ENCODE measurements around the gene GTF2B. TPM values are rescaled to one million over a fixed set of nuclear protein-coding genes. Genes with fewer than 3 reads are reported as not detected.
"Not testable (repeated sequence)": the region's sequence is repeated elsewhere in the genome, so short reads cannot be mapped to it uniquely, and the experiment has no call there.

Gene GTF2B
- total RNA-seq, 1 donor from 2014 or later, result 32.2 TPM

- peaks cover 36% of the 10 kb centered on the region for H3K36me3 Mint-ChIP-seq (ENCODE audit: low read depth)
- no peak for ATAC-seq (ENCODE audit: low read depth)
- intact Hi-C loops (cut with micrococcal nuclease), result loop anchor here (1.0 to 5.0 kb wide), 4 partner anchors 221 to 1744 kb away; no protein-coding TSS in a partner anchor
Observed at GRCh38 chr1:88876573-88877365, 14.6 kb downstream of the GTF2B start.

GRCh38 chr1:88875595-88875994, 15.8 kb downstream of the GTF2B start:
- CTCF ChIA-PET, result interaction anchor here (0.8 to 4.8 kb wide), 3 partner anchors 9 to 220 kb away, joined by 3 to 62 read pairs (median 10); no protein-coding TSS in a partner anchor
- Mint-ChIP-seq H3K36me3 (ENCODE audit: low read depth) (peaks cover 36% of the 10 kb centered on the region), H3K27ac (no peak overlapping the region), H3K4me3 (no peak overlapping the region), H3K4me1 (peaks cover 24% of the 10 kb centered on the region), H3K9me3 (no peaks in the 10 kb centered on the region), H3K27me3 (no peaks in the 10 kb centered on the region)
- POLR2A ChIA-PET, result interaction anchor here (2.2 kb wide), 1 partner anchor 16 kb away, joined by 7 read pairs; the partner anchor contains the start of gene GTF2B
- DNase-seq (no peak), ATAC-seq (ENCODE audit: low read depth) (no peak)
- TF ChIP-seq, protein P1, sequence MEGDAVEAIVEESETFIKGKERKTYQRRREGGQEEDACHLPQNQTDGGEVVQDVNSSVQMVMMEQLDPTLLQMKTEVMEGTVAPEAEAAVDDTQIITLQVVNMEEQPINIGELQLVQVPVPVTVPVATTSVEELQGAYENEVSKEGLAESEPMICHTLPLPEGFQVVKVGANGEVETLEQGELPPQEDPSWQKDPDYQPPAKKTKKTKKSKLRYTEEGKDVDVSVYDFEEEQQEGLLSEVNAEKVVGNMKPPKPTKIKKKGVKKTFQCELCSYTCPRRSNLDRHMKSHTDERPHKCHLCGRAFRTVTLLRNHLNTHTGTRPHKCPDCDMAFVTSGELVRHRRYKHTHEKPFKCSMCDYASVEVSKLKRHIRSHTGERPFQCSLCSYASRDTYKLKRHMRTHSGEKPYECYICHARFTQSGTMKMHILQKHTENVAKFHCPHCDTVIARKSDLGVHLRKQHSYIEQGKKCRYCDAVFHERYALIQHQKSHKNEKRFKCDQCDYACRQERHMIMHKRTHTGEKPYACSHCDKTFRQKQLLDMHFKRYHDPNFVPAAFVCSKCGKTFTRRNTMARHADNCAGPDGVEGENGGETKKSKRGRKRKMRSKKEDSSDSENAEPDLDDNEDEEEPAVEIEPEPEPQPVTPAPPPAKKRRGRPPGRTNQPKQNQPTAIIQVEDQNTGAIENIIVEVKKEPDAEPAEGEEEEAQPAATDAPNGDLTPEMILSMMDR (IDR thresholded peaks at IDR 0.05), result no peak
- intact Hi-C loops (cut with micrococcal nuclease), result loop anchor here (5.0 kb wide), 1 partner anchor 1743 kb away; no protein-coding TSS in a partner anchor

More at GRCh38 chr1:88876573-88877365, 14.6 kb downstream of the GTF2B start:
- CTCF ChIA-PET, result interaction anchor here (0.8 to 4.8 kb wide), 10 partner anchors 10 to 696 kb away, joined by 3 to 62 read pairs (median 4); no protein-coding TSS in a partner anchor
- Mint-ChIP-seq H3K4me1 (peaks cover 22% of the 10 kb centered on the region), H3K9me3 (no peaks in the 10 kb centered on the region), H3K27me3 (no peaks in the 10 kb centered on the region), H3K27ac (no peak overlapping the region), H3K4me3 (no peak overlapping the region)
- TF ChIP-seq, protein P1 (IDR thresholded peaks at IDR 0.05), result no peak
- no peak for DNase-seq
- POLR2A ChIA-PET, result interaction anchor here (2.2 kb wide), 1 partner anchor 15 kb away, joined by 7 read pairs; the partner anchor contains the start of gene GTF2B

DNA sequence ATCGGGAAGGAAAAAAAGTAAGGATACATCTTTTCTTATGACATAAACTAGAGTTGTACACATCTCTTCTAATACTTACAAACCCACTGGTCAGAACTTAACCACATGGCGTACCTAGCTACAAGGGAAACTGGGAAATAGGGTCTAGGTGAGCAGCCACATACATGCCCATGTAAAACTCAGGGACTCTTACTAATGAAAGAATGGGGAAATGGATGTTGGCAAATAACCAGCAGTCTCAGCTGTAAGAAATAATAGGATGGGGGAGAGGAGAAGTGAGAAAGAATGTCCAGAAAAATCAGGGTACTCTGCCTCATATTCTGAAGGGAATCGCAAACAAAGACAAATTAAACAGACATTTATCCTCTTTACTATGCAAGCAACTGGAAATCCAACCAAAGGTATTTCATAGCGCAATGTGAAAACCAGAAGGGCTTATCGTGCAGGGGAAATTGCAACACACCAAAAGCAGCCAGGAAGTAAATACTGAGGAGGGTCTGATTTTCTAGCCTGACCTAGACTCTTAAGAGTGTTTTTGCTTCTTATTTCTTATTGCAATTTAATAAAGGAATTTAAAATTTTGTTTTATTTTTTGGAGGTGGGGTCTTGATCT, 17.5 kb downstream of the GTF2B start:
- ChIA-PET CTCF (interaction anchor here (1.2 to 1.3 kb wide), 2 partner anchors 218 to 693 kb away, joined by 4 to 5 read pairs; no protein-coding TSS in a partner anchor), POLR2A (interaction anchor here (1.0 kb wide), 1 partner anchor 17 kb away, joined by 5 read pairs; the partner anchor contains the start of gene GTF2B)
- Mint-ChIP-seq H3K4me3 (no peak overlapping the region), H3K4me1 (peaks cover 25% of the 10 kb centered on the region), H3K27me3 (no peaks in the 10 kb centered on the region), H3K9me3 (no peaks in the 10 kb centered on the region), H3K36me3 (ENCODE audit: low read depth) (peaks cover 31% of the 10 kb centered on the region), H3K27ac (no peak overlapping the region)
- TF ChIP-seq, protein P1 (IDR thresholded peaks at IDR 0.05), result no peak
- DNase-seq, result no peak
- intact Hi-C loops (cut with micrococcal nuclease), result no loop called here
- ATAC-seq (ENCODE audit: low read depth), result no peak

GRCh38 chr1:88869644-88870043, 21.7 kb downstream of the GTF2B start:
- ATAC-seq (ENCODE audit: low read depth); H3K9me3 Mint-ChIP-seq; H3K27ac Mint-ChIP-seq; H3K27me3 Mint-ChIP-seq; CTCF ChIA-PET; POLR2A ChIA-PET; intact Hi-C loops (cut with micrococcal nuclease); DNase-seq; H3K4me3 Mint-ChIP-seq: not testable (repeated sequence)
- Mint-ChIP-seq H3K4me1 (peaks cover 30% of the 10 kb centered on the region), H3K36me3 (ENCODE audit: low read depth) (peaks cover 21% of the 10 kb centered on the region)

DNA sequence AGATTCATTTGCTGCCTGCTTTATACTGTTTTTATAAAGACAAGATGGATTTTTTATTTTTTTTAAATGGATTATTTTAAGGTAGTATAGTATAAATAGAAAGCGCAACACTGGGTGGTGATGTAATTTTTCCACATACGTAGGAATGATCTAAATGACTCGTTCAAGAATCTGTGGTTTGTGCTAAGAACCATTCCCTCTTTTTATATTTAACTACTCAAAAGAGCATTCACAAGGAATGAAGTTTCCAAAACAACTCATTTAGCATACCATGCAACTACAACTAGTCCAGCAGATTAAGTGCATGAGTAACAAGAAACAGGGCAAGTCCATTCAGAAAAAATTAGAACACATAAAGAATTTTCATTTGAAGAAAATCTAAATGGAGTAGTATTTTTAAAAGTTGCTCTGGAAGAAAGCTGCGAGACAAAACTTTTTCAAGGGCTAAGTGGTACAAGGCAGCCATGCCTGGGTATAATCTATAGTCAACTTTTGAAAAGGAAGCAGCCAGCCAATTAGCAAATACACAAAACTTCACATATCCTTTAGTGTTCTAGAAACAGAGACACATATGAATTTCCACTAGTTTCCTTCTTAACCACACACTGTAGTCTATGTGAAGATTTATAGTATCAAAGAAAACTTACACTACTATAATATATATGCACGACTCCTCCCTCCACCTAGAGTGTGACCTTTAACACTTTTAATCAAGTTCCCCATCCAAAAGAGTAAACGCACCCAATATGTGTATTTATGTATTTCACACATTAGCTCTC, 23.4 kb downstream of the GTF2B start:
- Mint-ChIP-seq H3K4me3 (no peak overlapping the region), H3K4me1 (peaks cover 25% of the 10 kb centered on the region), H3K36me3 (ENCODE audit: low read depth) (peaks cover 27% of the 10 kb centered on the region), H3K27ac (no peak overlapping the region), H3K27me3 (no peaks in the 10 kb centered on the region), H3K9me3 (no peaks in the 10 kb centered on the region)
- TF ChIP-seq, protein P1 (IDR thresholded peaks at IDR 0.05), result no peak
- no peak for DNase-seq
- no peak for ATAC-seq (ENCODE audit: low read depth)
- CTCF ChIA-PET, result no interaction called here
- POLR2A ChIA-PET, result no interaction called here
- intact Hi-C loops (cut with micrococcal nuclease), result no loop called here
